Stimulated activated CD8-positive, alpha-beta memory T cell treated with anti-CD3 and anti-CD28 coated beads, Interleukin-4, amount 100 ng/mL, for 24 hours (primary cell): Measurements from ENCODE around the gene TEX2.
"Not testable (repeated sequence)": the region's sequence is repeated elsewhere in the genome, so short reads cannot be mapped to it uniquely, and the experiment has no call there.

Source experiments
- DNase-seq: peaks from one replicate; pipeline ENCODE4 v3.0.0-alpha.2; 2020; ENCODE audit warnings: low read depth

TEX2 gene

GRCh38 chr17:64135000-64135399 lies 128.1 kb downstream of the TEX2 start:
- DNase-seq, result no peak

- no peak for DNase-seq
These were observed 128.7 kb downstream of the TEX2 start for GRCh38 chr17:64134216-64134970.

- no peak for DNase-seq
These were observed 129.4 kb downstream of the TEX2 start for GRCh38 chr17:64133546-64134215.

GRCh38 chr17:64131606-64132270 lies 131.3 kb downstream of the TEX2 start:
- no peak for DNase-seq

GRCh38 chr17:64130559-64131001 lies 132.5 kb downstream of the TEX2 start:
- no peak for DNase-seq

- peak; percentile 81 for DNase-seq
These were observed 133.1 kb downstream of the TEX2 start, which contains the start of gene ERN1 for GRCh38 chr17:64129765-64130558. Gene ERN1, minus strand, starts transcription at chr17:64130144. Its CDS starts 115 bp downstream, at chr17:64130029.

GRCh38 chr17:64129515-64129764 lies 133.6 kb downstream of the TEX2 start:
- no peak for DNase-seq

- DNase-seq, result no peak
These were observed 134.1 kb downstream of the TEX2 start for GRCh38 chr17:64128787-64129514.

GRCh38 chr17:64126918-64127317 lies 136.1 kb downstream of the TEX2 start:
- DNase-seq, result no peak

- DNase-seq, result no peak
These were observed 137.1 kb downstream of the TEX2 start for GRCh38 chr17:64125937-64126336.

- DNase-seq, result no peak
These were observed 138.5 kb downstream of the TEX2 start for GRCh38 chr17:64124609-64125008.

- no peak for DNase-seq
These were observed 139.9 kb downstream of the TEX2 start for GRCh38 chr17:64123114-64123513.

- not testable (repeated sequence) for DNase-seq
These were observed 141.9 kb downstream of the TEX2 start for GRCh38 chr17:64120972-64121786.

- no peak for DNase-seq
These were observed 142.8 kb downstream of the TEX2 start for GRCh38 chr17:64120159-64120810.

GRCh38 chr17:64117981-64118979 lies 144.8 kb downstream of the TEX2 start:
- no peak for DNase-seq

GRCh38 chr17:64115822-64116534 lies 147.1 kb downstream of the TEX2 start:
- DNase-seq, result no peak

- DNase-seq, result no peak
These were observed 147.9 kb downstream of the TEX2 start for GRCh38 chr17:64115043-64115698.

- no peak for DNase-seq
These were observed 150.1 kb downstream of the TEX2 start for GRCh38 chr17:64113006-64113405.
